ENCODE measurements around the gene CYTH4. TPM values are rescaled to one million over a fixed set of nuclear protein-coding genes. Genes with fewer than 3 reads are reported as not detected.
"Not testable (repeated sequence)": the region's sequence is repeated elsewhere in the genome, so short reads cannot be mapped to it uniquely, and the experiment has no call there.

CYTH4 gene
- total RNA-seq, 1 donor from 2014 or later, result 16.3 TPM

DNA sequence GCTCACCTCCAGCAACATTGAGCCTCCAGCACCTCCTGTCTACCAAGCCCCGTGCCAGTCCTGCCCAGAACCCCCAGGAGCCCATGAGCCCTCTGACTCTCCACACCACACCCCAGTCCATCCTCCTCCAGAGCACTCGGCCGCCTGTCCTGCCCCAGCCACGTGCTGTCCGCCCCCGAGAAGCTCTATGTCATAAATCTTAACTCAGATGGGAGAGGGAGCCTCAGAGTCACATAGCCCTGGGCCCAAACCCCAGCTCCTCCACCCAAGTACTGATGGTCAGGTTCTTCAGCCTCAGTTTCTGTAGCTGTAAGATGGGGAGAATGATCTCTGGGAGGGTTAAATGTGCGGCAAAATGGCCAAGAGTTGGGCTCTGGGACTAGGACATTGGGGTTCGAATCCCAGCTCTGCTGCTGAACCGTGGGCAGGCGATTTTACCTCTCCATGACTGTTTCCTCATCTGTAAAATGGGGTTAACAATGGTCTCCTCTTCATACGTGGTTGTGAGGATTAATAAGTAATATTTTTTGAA lies 27.8 kb downstream of the CYTH4 start:
- no peak for DNase-seq (ENCODE audit: low spot score)

DNA sequence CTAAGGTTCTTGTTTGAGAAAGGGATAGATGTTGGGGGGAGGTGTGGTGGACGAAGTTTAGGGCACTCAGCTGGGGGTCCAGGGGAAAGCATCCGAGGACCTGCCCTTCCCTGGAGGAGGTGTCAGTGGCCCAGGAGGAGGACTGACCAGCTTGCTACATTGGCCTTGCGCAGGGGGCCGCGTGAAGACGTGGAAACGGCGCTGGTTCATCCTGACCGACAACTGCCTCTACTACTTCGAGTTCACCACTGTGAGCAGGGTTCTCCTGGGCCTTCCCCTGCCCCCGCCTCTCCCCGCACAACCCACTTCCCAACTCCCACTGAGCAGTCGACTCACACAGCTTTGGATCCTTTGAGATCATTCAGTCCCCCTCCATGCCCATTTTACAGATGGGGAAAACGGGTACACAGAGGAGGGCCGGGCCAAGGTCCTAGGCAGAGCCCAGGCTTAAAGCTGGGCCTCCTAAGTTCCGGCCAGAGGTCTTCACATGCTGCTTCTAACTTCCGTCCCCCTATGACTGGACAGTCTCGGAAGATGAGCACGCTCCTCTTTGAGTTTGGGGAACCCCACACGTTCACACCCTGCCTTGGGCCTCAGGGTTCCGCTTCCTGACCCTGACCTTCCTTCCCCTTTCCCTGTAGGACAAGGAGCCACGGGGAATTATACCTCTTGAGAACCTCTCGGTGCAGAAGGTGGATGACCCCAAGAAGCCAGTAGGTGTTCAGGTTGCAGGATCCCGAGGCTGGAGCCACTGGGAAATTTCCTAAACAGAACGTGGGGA lies 28.7 kb downstream of the CYTH4 start:
- DNase-seq (ENCODE audit: low spot score), result no peak

DNA sequence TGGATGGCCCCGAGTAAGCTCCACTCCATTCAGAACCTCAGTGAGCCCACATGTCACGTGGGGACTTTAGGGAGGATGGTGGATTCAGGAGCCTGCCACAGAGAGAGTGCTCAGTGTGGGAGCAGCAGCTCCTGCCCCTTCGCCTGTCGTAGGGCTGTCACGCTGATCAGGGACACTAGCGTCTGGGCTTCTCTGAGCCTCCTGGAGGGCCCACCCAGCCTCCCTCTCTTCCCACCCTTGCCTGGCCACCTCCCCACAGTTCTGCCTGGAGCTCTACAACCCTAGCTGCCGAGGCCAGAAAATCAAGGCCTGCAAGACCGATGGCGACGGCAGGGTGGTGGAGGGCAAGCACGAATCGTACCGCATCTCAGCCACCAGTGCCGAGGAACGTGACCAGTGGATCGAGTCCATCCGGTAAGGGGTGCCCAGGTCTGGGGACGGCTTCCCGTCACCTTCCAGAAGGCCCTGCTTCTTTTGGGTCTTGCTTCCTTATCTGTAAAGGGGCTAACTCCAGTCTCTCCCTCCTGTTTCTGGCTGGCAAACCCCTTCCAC lies 29.5 kb downstream of the CYTH4 start:
- DNase-seq (ENCODE audit: low spot score), result no peak

DNA sequence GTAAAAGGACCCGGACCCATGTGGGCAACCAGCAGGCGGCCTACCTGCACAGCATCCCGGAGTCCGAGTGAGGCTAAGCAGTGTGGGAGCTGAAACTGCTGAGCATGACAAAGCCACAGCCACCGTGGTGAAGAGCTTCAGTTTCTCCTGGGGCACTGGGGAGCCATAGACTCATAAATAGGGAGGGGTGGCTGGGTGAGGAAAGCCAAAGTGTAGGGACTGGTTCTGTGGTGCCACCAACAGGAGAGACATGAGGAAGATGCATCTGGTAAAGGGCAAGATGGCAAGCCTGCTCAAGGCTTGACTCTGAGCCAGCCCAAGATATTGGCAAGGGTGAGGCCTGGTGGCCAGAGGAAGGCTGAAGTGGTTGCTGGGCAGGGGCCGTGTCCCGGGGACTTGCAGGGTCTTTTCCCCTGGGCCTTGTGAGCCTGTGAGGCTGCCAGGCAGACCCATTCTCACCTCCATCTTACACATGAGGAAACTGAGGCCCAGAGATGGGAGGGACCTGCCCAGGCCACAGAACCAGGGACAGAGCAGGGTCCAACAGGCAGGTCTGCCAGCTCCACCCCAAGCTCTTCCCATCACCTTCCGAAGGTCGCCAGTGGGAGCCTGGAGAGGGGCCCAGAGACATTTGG lies 30.4 kb downstream of the CYTH4 start:
- no peak for DNase-seq (ENCODE audit: low spot score)

DNA sequence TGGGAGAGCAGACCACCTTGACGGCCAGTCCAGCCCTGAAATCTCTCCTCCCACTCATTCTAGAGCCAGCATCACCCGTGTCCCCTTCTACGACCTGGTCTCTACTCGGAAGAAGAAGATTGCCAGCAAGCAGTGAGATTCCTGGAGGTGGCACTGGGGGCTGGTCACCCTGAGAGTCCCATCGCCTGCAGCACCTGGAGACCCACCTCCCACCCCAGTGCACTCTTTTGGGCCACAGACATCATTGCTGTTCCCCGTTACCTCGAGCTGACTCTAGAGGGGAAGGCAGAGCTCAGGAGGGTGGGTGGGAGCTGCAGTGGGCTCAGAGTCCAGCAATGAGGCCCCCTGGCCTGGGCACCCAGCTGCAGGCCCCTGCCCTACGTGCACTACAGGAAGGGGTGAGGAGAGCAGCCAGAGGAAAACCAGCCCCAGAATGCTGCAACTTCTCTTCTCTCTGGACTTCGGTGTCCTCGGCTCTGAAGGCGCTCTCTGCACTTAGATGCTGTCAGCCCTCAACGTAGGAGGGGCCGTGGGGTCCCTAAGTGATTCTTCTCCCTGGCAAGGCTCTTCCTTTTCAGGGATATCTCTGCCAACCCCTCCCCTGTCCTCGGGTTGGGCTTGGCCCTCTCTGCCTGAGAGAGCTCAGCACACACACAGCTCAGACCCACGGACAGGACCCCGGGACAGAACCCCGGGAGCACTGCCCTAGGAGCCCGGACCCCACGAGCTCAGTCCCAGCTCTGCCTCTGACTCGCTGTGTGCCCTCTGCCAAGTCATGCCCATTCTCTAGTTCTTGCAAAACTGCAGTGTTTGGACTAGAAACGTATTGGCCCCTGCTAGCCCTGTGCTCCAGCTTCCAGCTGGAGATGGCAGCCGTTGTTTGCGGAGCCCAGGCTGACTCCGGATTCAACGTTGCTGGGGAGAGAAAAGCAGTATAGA lies 31.3 kb downstream of the CYTH4 start:
- DNase-seq (ENCODE audit: low spot score), result no peak

DNA sequence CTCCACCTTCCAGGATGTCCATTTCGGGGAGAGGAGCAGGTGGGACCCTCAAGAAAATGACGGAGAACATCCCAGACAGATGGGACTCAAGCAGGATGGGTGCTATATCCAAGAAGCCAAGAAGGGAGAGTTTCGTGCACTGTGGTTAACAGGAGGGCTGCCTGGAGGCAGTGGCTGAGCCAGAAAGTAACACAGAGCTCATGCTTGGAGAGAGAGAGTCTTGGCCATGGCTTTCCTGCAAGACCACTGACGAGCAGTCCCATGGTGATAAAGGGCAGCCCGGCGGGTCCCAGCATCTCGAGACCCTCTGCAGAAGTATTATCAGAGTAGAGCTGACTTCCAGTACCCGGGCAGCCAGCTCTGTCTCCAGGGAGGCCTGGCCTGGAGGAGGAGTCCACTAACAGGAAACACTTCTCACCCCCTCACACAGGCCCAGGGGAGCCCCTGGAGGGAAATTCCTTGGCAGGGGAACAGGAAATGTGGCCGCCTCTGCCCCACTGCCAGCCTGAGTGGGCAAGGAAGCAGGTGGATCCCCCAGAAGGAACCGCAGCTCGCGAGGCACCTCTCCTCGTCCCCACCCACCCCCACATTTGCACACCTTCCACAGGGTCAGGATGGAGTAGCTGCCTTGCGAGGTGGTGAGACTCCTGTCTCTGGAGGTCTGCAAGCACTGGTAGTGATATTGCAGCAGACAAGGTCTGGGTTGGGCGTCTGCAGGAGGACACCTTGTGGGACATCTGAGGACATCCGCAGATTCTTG lies 32.2 kb downstream of the CYTH4 start:
- no peak for DNase-seq (ENCODE audit: low spot score)

DNA sequence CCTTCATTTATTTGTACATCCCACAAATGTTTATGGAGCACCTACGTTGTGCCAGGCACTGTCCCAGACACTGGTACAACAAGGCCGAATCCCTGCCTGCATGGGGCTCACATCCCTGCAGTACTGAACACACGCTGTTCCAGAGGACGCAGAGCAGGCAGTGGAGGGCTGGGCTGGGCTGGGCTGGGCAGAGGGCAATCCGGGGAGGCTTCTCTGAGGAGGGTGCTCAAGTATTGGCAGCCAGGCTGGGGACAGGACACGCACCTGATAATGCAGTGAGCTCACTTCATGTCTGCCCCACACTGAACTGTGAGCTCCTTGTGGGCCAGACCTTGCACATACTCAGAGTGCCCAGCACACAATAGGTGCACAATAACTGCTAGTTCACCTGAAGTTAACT lies 34.1 kb downstream of the CYTH4 start:
- DNase-seq (ENCODE audit: low spot score), result no peak

DNA sequence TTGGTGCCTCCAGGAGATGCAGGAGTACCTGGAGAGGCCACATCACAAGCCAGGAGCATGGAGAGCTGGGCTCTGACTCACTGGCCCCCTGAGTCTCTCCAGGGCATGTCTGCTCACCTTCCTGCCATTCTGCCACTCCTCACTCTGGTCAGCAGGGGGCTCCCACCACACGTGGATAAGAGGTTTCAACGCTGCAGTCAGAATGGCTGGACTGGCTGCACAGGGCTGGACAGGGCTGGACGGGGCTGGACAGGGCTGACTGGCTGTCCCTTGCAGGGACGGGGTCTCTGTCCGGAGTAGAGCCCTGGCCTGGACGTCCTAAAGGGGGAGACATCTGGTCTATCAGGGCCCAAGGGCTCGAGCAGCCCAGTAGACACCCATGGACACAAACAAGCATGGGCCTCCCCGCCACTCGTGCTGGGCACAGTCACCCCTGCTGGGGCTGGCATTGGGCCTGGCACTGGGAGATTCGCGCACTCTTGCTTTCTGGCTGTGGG lies 34.6 kb downstream of the CYTH4 start:
- DNase-seq (ENCODE audit: low spot score), result peak; percentile 82

DNA sequence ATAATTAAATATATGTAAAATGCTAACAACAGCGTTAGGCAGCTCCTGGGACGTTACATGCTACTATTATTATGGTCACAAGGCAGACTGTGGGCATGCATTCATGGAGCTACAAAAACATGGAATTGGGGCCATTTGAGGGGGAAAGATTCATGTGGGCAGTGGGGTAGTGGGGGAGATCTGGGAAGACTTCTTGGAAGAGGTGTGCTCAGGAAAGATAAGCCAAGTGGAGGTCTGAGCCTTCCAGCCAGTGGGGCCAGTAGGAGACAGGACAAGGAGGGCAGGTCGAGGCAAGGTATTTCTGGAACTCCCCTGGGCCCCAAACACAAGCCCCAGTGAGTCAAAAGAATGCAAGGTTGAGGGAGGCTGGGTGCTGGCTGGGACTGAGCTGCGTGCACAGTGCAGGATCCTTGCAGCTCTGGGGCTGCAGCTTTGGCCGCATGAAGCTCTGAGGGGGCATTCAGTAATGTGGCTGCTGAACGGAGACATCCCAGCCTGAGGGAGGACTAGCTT lies 35.4 kb downstream of the CYTH4 start:
- DNase-seq (ENCODE audit: low spot score), result no peak

DNA sequence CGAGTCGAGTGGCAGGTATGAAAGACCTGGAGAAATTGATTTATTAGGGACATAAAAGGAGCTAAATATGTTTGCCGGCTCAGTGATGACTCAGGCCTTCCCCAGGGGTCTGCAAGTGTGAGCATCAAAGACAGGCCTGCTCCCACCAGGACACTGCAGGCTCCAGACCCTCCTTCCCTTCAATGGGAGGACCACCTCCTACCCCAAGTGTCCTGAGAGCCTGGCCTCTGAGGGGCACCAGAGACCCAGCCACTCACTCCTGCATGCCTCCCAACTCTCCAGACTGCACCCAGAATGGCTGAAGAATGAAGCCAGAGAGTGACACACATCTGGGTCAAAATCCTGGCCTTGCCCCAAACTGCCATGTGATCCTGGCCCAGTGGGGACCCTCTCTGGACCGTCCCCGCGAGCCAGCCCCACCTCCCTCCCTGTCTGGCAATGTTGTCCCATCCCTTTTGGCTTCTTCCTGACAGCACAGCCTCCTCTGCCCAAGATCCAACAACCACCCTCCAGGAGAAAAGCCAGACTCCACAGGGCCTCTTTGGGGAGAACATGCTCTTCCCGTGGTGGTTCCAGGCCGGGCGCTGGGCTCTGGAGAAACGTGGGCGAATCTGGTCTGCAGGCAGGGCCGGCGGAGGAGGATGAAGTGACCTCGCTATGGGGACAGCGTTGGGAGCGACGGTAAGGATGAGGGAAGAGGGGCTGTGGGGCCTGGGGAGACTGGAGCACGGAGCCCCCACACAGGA lies 36.2 kb downstream of the CYTH4 start:
- no peak for DNase-seq (ENCODE audit: low spot score)

DNA sequence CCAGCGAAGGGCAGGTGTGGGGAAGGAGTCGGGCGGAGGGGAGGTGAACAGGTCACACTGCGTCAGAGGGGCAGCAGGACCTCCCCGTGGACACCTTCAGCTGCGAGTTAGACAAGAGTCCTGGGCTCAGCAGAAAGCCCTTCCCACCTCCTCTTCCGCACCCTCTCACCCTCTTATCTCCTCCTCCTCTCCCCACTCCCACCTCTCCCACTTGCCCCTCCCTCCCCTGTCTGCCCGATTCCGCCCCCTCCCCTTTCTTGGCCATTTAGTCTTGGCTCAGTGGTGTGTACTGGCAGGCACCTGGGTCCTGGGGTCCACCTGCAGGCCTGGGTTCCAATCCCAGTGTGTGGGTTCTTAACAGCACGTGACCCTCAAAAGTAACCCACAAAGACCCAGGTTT lies 37.2 kb downstream of the CYTH4 start:
- DNase-seq (ENCODE audit: low spot score), result no peak

DNA sequence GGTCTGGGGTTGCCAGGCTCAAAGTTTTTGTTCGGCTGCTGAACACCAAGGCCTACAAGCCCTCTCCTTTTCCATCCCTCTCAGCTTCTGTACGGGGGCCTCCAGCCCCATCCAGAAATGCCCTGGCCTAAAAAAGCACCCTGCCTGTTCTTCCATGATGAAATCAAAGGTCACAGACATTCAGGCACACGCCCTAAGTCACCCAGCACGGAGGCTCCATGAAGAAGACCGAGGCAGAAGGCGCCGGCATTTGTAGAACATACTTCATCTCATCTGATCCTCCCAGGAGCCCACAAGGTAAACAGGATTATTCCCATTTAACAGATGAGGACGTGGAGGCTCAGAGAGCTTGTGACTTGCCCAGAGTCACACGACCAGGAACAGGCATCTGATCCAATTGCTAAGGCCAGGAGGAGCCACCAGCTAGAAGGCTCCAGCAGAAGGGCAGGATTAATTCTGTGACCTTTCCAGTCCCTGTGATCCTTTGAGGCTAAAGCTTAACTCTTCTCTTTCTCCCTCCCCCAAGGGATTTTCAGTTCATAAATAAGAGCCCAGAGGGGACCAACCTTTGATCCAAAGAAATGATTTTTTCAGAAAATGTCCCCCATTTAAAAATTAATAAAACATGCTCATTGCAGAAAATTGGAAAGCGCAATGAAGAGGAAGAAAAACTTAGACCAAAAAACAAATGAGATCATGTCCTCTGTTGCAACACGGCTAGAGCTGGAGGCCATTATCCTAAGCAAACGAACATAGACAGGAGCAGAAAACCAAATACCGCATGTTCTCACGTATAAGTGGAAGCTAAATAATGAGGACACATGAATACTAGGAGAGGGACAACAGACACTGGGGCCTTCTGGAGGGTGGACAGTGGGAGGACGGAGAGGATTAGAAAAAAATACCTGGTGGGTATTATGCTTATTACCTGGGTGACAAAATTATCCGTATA lies 38.7 kb downstream of the CYTH4 start:
- no peak for DNase-seq (ENCODE audit: low spot score)

DNA sequence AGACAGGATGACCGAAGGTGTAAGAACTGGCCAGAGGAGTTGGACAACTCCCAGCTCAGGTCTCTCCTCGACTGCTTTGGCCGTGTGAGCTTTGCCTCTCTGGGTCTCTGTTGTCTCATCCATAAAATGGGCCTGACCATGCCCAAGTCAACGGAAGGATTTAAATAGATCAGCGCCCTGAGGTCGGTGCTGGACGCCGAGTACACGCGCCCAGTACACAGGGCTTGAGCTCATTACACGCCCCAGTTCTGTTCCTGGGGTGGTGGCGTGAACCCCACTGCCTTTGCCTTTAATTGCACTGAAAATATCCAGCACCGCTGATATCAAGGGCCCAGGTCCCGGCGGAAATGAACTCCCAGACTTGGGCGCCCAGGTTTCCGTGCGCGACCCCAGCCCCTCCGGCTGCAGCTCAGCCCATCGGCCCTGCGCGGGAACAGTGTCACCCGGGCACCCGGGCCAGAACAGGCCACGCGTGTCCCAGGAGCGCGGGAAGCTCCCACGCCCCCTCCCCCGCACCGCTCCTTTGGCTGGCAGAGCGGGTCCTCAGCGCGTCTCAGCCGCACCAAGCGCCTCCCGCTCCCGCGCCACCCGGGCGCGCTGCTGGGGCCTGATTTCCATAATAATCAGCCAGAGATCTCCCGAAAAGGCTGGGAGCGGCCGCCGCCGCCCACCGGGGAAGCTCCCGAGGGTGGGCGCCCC lies 42.2 kb downstream of the CYTH4 start:
- no peak for DNase-seq (ENCODE audit: low spot score)

DNA sequence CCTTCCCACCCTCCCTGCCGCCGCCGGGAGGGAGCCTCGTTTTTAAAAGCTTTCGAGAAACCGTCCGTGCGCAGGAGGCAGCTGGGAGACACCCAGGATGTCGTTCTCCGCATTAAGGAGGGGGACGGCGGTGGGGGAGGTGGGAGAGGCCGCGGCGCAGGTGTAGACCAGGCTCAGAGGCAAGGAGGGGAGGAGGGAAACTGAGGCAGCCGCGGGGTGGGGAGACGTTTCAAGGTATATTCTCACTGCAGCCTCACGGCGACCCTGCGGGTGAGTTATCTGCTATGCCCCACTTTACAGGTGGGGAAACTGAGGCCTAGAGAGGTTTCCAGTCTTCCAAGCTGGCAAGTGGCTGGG lies 42.7 kb downstream of the CYTH4 start:
- DNase-seq (ENCODE audit: low spot score), result no peak

DNA sequence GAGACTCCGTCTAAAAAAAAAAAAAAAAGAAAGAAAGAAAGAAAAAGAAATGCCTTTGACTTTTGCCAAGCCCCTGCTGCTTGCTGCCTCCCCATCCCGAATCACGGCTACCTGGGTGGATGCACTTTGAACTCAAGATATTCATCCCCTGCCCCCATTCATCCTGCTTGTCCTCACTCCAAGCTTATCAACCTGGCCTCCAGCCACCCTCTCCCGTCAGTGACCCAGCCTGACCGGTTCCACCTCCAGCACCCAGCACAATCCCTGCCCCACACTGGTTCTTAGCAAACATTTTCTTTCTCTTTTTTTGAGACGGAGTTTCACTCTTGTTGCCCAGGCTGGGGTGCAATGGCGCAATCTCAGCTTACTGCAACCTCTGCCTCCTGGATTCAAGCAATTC lies 44.4 kb downstream of the CYTH4 start:
- no peak for DNase-seq (ENCODE audit: low spot score)

DNA sequence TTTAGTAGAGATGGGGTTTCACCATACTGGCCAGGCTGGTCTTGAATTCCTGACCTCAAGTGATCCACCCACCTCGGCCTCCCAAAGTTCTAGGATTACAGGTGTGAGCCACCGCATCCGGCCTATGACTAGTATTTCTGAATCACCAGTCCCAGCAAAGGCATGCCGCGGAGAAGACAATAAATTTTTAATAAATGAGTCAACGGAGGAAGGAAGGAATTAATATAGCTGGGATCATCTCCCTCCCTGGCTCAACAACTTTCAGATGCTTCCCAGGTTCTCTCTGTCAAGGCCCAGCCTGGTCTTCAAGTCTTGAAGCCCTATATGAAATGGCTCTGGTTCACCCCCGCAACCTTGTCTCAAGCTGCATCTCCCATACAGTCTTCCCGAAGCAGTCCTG lies 45.7 kb downstream of the CYTH4 start:
- DNase-seq (ENCODE audit: low spot score), result no peak

DNA sequence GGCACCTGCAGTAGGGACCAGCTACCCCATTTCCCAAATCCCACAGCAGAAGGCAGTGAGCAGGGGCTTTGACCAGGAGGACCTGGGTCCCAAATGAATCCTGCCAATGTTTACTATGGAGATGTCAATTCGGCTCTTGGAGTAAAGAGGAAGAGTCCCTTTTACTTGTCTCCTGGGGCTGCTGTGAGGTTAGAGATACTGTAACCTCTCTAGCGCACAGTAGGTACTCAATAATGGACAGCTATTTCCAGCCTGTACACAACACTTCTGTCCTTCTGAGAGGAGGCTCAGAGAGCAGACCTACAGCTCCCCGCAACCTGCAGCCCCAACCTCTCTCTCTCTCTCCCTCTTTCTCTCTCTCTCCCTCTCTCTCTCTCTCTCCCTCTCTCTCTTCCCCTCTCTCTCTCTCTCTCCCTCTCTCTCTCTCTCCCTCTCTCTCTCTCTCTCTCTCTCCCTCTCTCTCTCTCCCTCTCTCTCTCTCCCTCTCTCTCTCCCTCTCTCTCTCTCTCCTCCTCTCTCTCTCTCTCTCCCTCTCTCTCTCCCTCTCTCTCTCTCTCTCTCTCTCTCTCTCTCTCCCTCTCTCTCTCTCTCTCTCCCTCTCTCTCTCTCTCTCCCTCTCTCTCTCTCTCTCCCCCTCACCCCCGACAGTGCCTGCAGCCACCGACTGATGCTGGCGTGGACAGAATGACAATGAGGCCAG lies 46.4 kb downstream of the CYTH4 start:
- DNase-seq (ENCODE audit: low spot score), result not testable (repeated sequence)
